IPS-15b (cell line): ENCODE measurements around the gene ESRRG.

Experiments
- H3K27me3 ChIP-seq: one replicate; pipeline ENCODE4 v1.6.1; 2013; ENCODE audit warnings: low read length; ENCODE audit not compliant: control insufficient read depth, insufficient read depth
- H3K36me3 ChIP-seq: one replicate; pipeline ENCODE4 v1.6.1; 2013; ENCODE audit warnings: low read length; ENCODE audit not compliant: control insufficient read depth, insufficient read depth
- H3K4me1 ChIP-seq: one replicate; pipeline ENCODE4 v1.6.1; 2013; ENCODE audit warnings: mild to moderate bottlenecking, low read length; ENCODE audit not compliant: control insufficient read depth, insufficient read depth
- H3K4me3 ChIP-seq: one replicate; pipeline ENCODE4 v1.5.1; 2013; ENCODE audit warnings: low read depth, low read length
- H3K9ac ChIP-seq: one replicate; pipeline ENCODE4 v1.6.1; 2013; ENCODE audit warnings: low read depth, mild to moderate bottlenecking, low read length
- H3K9me3 ChIP-seq: one replicate; pipeline ENCODE4 v1.6.1; 2013; ENCODE audit warnings: mild to moderate bottlenecking, low read length; ENCODE audit not compliant: control insufficient read depth, insufficient read depth

Gene ESRRG

DNA sequence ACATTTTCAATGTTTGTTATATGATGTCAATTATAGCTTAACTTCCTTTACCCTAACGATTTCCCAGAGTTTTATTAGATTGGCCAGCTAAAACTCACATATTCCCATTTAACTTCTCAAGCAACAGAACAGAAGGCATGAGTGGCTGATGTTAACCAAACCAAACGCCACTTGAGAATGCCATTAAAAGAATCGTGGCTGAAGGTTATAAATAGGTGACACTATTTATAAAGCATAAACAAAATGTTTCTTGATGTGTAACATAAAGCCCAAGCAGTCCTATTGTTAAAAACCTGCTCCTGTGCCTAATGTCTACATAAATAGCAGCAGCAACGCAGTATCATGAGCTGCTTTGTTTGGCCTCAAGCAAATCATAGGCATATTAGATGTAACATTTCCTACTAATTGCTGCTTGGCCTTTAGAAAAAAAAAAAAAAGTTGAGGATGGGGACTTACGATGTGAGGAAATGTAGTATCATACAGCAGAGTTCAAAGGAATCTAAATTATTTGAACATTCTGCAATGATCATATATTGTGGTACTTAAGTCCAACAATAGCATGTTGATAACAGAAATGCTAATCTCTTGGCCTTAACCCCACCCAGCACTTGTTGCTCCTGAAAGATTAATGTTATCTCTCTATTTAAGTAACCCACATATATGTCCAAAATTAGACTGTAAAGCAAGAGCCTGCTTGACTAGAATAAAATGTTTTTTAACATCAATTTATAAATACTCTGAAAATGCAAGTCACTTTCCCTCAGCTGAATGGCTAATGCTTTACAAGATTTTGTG lies 106.0 kb downstream of the ESRRG start:
- H3K27me3 ChIP-seq, result no peaks in the 10 kb centered on the region
- no peaks in the 10 kb centered on the region for H3K9me3 ChIP-seq
- no peak overlapping the region for H3K9ac ChIP-seq
- H3K4me3 ChIP-seq, result no peak overlapping the region
- H3K4me1 ChIP-seq, result no peaks in the 10 kb centered on the region
- H3K36me3 ChIP-seq, result no peaks in the 10 kb centered on the region

- Histone ChIP-seq H3K4me3 (no peak overlapping the region), H3K27me3 (no peaks in the 10 kb centered on the region), H3K36me3 (no peaks in the 10 kb centered on the region), H3K4me1 (no peaks in the 10 kb centered on the region), H3K9ac (no peak overlapping the region), H3K9me3 (no peaks in the 10 kb centered on the region)
These were observed 106.8 kb downstream of the ESRRG start for GRCh38 chr1:216616425-216616824.

DNA sequence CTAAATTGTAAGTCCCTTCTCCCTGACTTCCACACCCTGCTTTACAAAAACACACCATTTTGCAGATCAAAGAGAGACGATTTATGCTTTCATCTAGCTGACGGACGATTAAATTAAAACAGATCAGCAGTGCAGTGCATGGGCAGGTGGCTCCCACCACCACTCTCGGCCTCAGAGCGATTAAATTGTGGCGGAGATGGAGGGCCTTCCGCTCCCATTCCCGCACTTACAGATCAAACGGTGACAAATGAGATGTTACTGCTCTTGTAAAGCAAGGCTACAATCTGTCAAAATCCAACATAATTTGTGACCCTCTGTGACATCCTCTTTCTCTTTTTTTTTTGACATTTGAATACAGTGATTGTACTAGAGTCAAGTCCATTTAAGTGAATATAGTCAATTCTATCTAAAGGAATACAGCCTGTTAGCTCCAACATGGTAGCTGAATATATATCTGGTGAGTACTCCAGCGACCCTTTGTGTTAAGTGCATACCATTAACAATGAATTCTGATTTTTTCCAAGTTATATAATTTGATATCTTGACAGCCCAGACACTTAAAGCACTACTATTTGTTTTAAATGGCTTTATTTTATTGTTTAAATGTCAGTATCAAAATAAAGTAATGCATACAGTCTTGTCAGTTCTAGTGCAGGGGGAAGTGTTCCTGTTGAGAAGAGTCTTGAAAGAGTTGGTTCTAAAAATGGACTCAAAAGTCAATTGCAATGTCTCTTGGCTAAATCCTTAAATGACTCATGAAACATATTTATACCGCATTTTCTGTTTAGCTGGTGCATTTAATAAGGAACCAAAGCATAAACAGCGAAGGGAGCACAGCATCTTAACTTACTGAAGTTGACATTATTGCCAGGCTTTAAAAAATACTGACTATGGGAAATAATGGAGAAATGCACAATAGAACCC lies 109.0 kb downstream of the ESRRG start:
- no peak overlapping the region for H3K4me3 ChIP-seq
- no peaks in the 10 kb centered on the region for H3K27me3 ChIP-seq
- H3K4me1 ChIP-seq, result no peaks in the 10 kb centered on the region
- no peak overlapping the region for H3K9ac ChIP-seq
- H3K36me3 ChIP-seq, result no peaks in the 10 kb centered on the region
- no peaks in the 10 kb centered on the region for H3K9me3 ChIP-seq

DNA sequence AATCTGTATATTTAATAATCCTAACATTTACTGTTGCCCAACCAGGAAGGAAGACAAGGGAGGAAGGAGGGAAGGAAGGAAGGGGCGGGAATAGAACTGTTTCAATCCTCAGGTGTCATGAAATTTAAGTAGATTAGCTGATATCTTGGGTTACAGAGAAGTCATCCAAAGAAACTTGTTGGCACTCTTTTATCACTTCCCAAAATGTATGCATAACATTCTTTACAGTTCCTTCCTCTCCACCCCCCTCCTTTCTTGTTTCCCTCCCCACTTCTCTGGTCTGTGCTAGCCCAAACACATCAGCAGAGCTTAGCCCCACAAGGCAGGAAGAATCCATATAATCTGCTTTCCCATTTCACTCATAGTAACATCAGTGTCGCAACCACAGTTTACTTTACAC lies 110.9 kb downstream of the ESRRG start:
- Histone ChIP-seq H3K9ac (no peak overlapping the region), H3K36me3 (no peaks in the 10 kb centered on the region), H3K4me3 (no peak overlapping the region), H3K27me3 (no peaks in the 10 kb centered on the region), H3K4me1 (no peaks in the 10 kb centered on the region), H3K9me3 (no peaks in the 10 kb centered on the region)

DNA sequence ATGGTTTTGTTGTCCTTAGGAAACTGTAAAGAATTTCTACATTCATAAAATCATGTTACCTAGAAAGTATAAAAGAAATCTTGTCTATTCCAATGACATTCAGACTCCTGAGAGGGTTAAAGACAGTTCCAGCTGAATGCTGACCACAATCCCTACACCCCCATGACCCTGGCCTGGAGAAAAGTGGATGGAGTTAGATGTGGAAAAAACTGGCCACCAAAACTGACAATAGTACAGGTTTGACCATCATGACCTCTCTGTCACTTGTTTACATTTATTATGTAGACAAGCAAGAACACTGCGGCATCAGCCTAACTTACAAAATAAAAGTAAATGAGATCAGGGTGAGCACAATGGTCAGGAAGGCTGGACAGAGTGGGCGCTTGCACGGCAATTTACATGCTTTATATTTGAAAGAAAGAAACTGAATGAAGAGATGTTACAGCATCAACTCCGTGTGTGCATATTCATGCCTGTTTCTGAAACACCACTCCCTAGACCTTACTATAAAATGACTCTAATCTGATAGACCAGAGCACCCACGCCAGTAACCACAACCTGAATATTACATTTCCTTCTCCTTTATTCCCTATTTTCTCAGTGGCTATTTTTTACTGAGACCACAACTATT lies 116.0 kb downstream of the ESRRG start:
- Histone ChIP-seq H3K4me3 (no peak overlapping the region), H3K27me3 (peaks cover 4% of the 10 kb centered on the region), H3K36me3 (no peaks in the 10 kb centered on the region), H3K4me1 (no peaks in the 10 kb centered on the region), H3K9ac (no peak overlapping the region), H3K9me3 (no peaks in the 10 kb centered on the region)

DNA sequence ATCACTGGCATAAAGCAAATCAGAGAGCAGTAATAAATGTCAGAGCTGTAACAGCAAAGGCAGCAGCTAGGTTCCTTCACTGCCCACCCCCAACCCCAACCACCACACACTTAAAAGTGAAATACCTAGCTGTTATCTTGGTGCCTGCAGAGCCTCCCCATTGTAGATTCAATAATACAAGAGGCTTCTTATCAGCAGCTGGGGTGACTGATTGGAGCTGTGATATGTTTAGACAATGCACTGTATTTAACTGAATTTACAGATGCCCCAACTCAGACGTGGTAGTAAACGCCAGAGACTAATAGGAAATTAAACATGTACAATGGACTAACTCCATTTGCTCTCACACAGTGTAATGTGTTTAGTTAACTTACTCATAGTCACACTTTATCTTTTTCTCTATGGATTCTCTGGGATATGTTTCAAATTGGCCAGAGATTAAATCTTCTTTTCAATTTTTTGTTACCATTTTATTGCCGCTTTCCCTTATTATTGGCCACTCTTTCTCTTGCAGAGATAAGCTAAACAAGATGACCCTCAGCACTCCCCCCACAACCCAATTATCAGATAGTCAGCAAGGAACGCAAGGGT lies 117.1 kb downstream of the ESRRG start:
- Histone ChIP-seq H3K36me3 (no peaks in the 10 kb centered on the region), H3K4me3 (no peak overlapping the region), H3K27me3 (peaks cover 14% of the 10 kb centered on the region), H3K9me3 (no peaks in the 10 kb centered on the region), H3K4me1 (no peaks in the 10 kb centered on the region), H3K9ac (no peak overlapping the region)

- H3K27me3 ChIP-seq, result peaks cover 14% of the 10 kb centered on the region
These were observed 118.5 kb downstream of the ESRRG start for GRCh38 chr1:216604771-216605170.

DNA sequence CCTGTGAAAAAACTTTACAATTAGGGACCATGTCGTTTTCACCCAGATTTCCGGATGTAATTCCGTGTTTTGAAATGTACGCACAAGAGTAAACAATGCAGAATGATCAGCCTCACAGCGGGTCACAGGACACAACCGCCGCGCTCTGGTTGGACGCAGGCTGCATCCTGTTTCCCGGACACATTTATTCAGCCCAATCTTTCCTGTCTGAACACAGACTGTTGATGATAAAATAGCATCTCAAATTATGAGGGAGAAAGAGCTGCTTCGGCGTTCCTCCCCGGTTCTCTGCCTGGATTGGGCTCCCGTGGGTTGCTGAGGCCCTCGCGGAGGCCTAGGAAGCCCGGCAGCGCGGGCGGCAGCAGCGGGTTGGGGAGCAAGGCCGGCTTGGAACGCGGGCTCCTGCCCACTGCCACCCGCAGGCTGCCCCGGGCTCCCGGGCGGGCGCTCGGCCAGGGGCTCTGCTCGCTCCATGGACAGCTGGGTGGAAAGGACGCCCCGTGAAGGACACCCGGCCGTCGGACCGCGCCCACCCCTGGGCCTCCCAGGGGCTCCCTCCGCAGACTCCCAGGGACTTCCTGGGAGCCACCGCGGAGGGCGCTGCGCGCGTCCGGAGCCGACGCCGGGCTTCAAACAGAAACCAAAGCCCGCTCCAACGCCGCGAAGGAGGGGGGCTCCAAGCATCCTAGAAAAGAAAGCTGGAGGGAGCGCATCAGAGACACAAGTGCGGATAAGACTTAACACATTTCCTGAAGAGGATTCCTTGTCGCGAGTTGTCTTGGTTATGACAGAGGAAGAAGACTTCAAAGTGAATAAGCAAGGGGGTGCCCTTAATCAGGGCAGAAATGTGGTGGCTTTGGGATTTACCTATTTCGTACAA lies 122.3 kb downstream of the ESRRG start:
- Histone ChIP-seq H3K9ac (peak overlapping the region; percentile 74), H3K27me3 (peaks cover 14% of the 10 kb centered on the region), H3K36me3 (no peaks in the 10 kb centered on the region), H3K9me3 (no peaks in the 10 kb centered on the region), H3K4me3 (peak overlapping the region; percentile 69), H3K4me1 (peaks cover 8% of the 10 kb centered on the region)

More at GRCh38 chr1:216604771-216605170, 118.5 kb downstream of the ESRRG start:
- H3K9me3 ChIP-seq, result no peaks in the 10 kb centered on the region
- H3K4me3 ChIP-seq, result no peak overlapping the region
- no peaks in the 10 kb centered on the region for H3K36me3 ChIP-seq
- H3K9ac ChIP-seq, result no peak overlapping the region
- H3K4me1 ChIP-seq, result peaks cover 6% of the 10 kb centered on the region

DNA sequence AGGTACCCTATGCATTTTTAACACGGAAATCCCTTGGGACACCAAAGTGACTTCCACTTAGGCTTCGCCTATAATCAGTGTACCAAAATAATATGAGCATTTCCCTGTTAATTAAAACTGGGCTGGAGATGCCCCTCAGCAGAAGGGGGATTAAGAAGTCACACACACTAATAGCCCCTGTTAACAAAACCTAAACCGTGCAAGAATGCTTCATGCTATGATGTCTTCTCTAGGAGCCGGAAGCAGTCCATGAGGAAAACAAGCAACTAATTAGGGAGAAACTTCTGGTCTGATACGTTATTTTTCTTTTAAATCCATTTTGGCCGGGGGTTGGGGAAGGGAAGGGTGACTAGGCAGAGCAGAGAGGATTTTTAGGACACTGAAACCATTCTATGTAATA lies 123.4 kb downstream of the ESRRG start:
- H3K27me3 ChIP-seq, result peaks cover 14% of the 10 kb centered on the region
- no peak overlapping the region for H3K4me3 ChIP-seq
- peaks cover 9% of the 10 kb centered on the region for H3K4me1 ChIP-seq
- H3K9ac ChIP-seq, result no peak overlapping the region
- no peaks in the 10 kb centered on the region for H3K9me3 ChIP-seq
- H3K36me3 ChIP-seq, result no peaks in the 10 kb centered on the region

DNA sequence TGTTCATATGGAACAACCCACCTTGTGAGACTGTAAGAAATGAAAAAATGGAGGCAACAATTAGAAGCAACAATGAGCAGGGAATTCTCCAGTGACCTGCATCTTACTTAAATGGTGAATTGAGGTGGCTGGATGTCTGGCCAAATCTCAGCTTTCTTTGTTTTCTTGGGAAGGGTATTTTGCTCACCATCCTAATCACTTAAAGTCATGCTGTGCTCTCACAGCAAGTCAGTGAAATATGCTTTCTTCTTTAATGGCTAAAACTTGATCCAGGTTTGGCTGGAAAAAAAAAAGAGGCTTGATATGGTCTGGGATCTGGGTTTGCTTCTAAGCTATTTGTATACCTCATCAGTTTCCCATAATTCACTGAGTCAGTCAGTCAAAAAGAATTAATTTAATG lies 124.8 kb downstream of the ESRRG start:
- H3K27me3 ChIP-seq, result peaks cover 14% of the 10 kb centered on the region
- no peak overlapping the region for H3K9ac ChIP-seq
- H3K4me1 ChIP-seq, result peaks cover 9% of the 10 kb centered on the region
- H3K9me3 ChIP-seq, result no peaks in the 10 kb centered on the region
- H3K36me3 ChIP-seq, result no peaks in the 10 kb centered on the region
- H3K4me3 ChIP-seq, result no peak overlapping the region
